Ascending aorta (tissue), 2 donors: ENCODE data around the gene ARPC2. TPM values are rescaled to one million over a fixed set of nuclear protein-coding genes. Genes with fewer than 3 reads are reported as not detected.

ENCODE experiments used
- DNase-seq, 2 donors: peaks; one replicate each; pipeline ENCODE4 v3.0.0-alpha.2; 2019; ENCODE audit warnings: low spot score in 2 of 2
- H3K27ac ChIP-seq, 2 donors: fragments of 200-600 bp; sonication (generic); one replicate each; pipeline ENCODE4 v1.5.1; 2016 to 2017; ENCODE audit warnings: mild to moderate bottlenecking in 1 of 2
- H3K27me3 ChIP-seq: fragments of 200-600 bp; sonication (generic); one replicate; pipeline ENCODE4 v1.5.1; 2017
- H3K36me3 ChIP-seq, 2 donors: fragments of 200-600 bp; sonication (generic); one replicate each; pipeline ENCODE4 v1.5.1; 2016
- H3K4me1 ChIP-seq, 2 donors: fragments of 200-600 bp; sonication (generic); one replicate each; pipeline ENCODE4 v1.5.1; 2016 to 2017; ENCODE audit warnings: mild to moderate bottlenecking in 1 of 2
- H3K4me3 ChIP-seq, 2 donors: fragments of 200-600 bp; sonication (generic); one replicate each; pipeline ENCODE4 v1.5.1; 2016 to 2017; ENCODE audit warnings: mild to moderate bottlenecking in 1 of 2
- H3K9me3 ChIP-seq, 2 donors: fragments of 200-600 bp; sonication (generic); one replicate each; pipeline ENCODE4 v1.5.1; 2016
- CTCF ChIP-seq, 3 experiments: fragments of 200-600 bp in 2 of 3; fragments of 450-650 bp in 1 of 3; sonication (generic) in 2 of 3; IDR thresholded peaks; one replicate each; pipeline ENCODE4 v1.5.1; 2016 to 2019; ENCODE audit warnings: antibody characterized with exemption in 3 of 3, mild to moderate bottlenecking in 1 of 3, moderate library complexity in 1 of 3
- intact Hi-C: fragments of 100-400 bp; cut with DNase I; formaldehyde crosslinking; loops from one replicate; pipeline ENCODE4 v1.15.1; 2023
- total RNA-seq: library from RNA; depleted of rRNA; stranded (reverse); fragments of >200 nt; gene quantifications from one replicate; pipeline ENCODE4 v1.1.0, GENCODE V29; 2016

Gene ARPC2
- total RNA-seq, 1 donor from 2014 or later: 237 TPM

GRCh38 chr2:218276986-218277755 lies 60.2 kb downstream of the ARPC2 start:
- DNase-seq: no peak
- Histone ChIP-seq H3K27ac (peak overlapping the region; percentile 71 to 80), H3K27me3 (no peaks in the 10 kb centered on the region), H3K36me3 (peaks cover 82 to 87% of the 10 kb centered on the region in 2 donors), H3K9me3 (no peaks in the 10 kb centered on the region), H3K4me3 (no peak overlapping the region), H3K4me1 (peaks cover 9 to 33% of the 10 kb centered on the region in 2 donors)
- intact Hi-C loops: no loop called here
- TF ChIP-seq CTCF (IDR thresholded peaks at IDR 0.05): no peak

DNA sequence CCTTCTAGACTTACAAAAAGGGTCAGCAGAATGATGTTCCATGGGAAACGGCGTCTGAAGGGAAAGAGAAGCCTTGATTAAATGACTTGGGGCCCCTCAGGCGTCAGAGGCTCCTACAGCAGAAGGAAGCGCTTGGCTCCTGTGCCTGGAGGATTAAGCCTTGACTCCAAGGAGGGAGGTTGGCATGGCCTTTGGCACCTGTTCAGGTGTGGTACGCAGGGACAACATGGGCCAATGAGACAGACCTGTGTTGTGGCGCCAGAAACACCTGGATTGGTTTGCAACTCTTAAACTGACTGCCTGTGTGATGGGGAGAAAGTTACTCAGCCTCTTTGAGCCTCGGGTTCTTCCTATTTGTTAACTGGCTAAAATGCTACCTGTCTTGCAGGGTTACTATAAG lies 60.9 kb downstream of the ARPC2 start:
- no peak overlapping the region for H3K4me3 ChIP-seq
- no peaks in the 10 kb centered on the region for H3K9me3 ChIP-seq
- intact Hi-C loops: no loop called here
- peaks cover 11 to 35% of the 10 kb centered on the region in 2 donors for H3K4me1 ChIP-seq
- no peak for DNase-seq
- no peaks in the 10 kb centered on the region for H3K27me3 ChIP-seq
- no peak for TF ChIP-seq CTCF (IDR thresholded peaks at IDR 0.05)
- peak overlapping the region; percentile 71 to 80 for H3K27ac ChIP-seq
- H3K36me3 ChIP-seq: peaks cover 82 to 88% of the 10 kb centered on the region in 2 donors

GRCh38 chr2:218278531-218279360 lies 61.8 kb downstream of the ARPC2 start:
- Histone ChIP-seq H3K9me3 (no peaks in the 10 kb centered on the region), H3K27me3 (no peaks in the 10 kb centered on the region), H3K4me1 (peaks cover 18 to 38% of the 10 kb centered on the region in 2 donors), H3K36me3 (peaks cover 81 to 93% of the 10 kb centered on the region in 2 donors), H3K4me3 (no peak overlapping the region), H3K27ac (peak overlapping the region; percentile 80 to 98)
- DNase-seq: no peak
- intact Hi-C loops: no loop called here
- no peak for TF ChIP-seq CTCF (IDR thresholded peaks at IDR 0.05)

DNA sequence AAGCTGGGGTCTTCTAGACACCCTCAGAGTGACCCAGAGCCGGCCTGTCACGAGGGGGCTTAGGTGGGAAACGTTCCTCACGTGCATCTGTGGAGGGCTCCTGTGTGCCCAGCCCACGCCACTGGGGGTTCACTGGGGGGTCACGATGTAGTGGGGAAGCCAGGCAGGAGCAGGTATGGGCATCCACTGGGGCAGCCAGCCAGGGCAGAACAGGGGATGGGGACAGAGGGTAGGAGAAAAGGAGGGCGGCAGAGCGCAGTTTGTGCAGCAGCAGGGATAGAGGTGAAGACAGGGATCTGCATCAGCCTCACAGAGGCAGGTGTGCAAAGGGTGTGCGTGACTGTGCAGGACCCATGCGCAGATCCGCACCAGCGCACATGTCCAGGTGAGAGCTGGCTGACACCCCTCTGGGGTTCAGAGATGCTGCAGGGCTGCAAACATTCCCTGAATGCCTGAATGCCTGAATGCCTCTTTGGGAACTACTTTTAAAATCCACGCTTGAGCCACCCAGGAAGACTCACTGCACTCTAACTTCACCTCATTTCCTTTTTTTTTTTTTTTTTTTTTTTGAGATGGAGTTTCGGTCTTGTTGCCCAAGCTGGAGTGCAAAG lies 63.4 kb downstream of the ARPC2 start:
- peak overlapping the region; percentile 80 to 98 for H3K27ac ChIP-seq
- DNase-seq: no peak
- H3K4me3 ChIP-seq: no peak overlapping the region
- no peaks in the 10 kb centered on the region for H3K9me3 ChIP-seq
- intact Hi-C loops: no loop called here
- H3K36me3 ChIP-seq: peaks cover 65 to 77% of the 10 kb centered on the region in 2 donors
- TF ChIP-seq CTCF (IDR thresholded peaks at IDR 0.05): no peak
- H3K4me1 ChIP-seq: peaks cover 32 to 52% of the 10 kb centered on the region in 2 donors
- no peaks in the 10 kb centered on the region for H3K27me3 ChIP-seq

DNA sequence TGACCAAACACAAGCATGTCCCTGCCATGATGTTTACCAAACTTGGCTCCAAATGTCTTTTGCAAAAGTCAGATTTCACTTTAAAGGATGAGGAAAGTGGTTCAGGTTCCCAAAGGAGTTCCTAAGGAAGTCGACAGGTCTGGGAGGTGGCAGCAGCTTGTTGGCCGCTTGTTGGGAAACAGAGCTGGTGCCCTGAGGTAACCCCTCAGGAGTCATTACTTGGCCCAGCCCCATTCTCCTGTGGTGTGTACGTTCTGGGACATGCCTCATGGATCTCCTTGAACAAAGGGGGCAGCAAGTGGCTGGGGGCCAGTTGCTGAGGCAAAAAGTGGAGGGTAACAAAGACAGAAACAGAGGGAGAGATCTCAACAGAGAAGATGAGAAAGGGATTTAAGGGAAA lies 64.5 kb downstream of the ARPC2 start:
- peaks cover 38 to 60% of the 10 kb centered on the region in 2 donors for H3K4me1 ChIP-seq
- peaks cover 54 to 66% of the 10 kb centered on the region in 2 donors for H3K36me3 ChIP-seq
- no peaks in the 10 kb centered on the region for H3K27me3 ChIP-seq
- no peak for TF ChIP-seq CTCF (IDR thresholded peaks at IDR 0.05)
- H3K4me3 ChIP-seq: peak overlapping the region in 1 of 2 donors; percentile 68
- H3K9me3 ChIP-seq: no peaks in the 10 kb centered on the region
- intact Hi-C loops: no loop called here
- peak overlapping the region; percentile 98 to 99 for H3K27ac ChIP-seq
- peak in 1 of 2 donors; percentile 84 for DNase-seq
